ENCODE results near the gene RCC2. TPM values are rescaled to one million over a fixed set of nuclear protein-coding genes. Genes with fewer than 3 reads are reported as not detected.

RCC2 gene
- total RNA-seq, 1 experiment from 2014 or later = 473 TPM

GRCh38 chr1:17437580-17438317, 1.7 kb downstream of the RCC2 start:
- H3K4me3 Mint-ChIP-seq = peak overlapping the region; percentile 75 to 84
- no peak overlapping the region for H2BK120ac ChIP-seq (ENCODE audit: low read depth, low read length, poor library complexity, severe bottlenecking)
- H2BK5ac ChIP-seq (ENCODE audit: insufficient read length, low read length) = no peak overlapping the region
- peaks cover 12% of the 10 kb centered on the region for H3K27me3 Mint-ChIP-seq (ENCODE audit: low read depth)
- DNase-seq = no peak
- no peak overlapping the region for H3K56ac ChIP-seq (ENCODE audit: insufficient read length, low read depth, low read length)
- H3K9ac ChIP-seq (ENCODE audit: extremely low read depth, insufficient read length, low read length) = peak overlapping the region; percentile 94
- H3K23ac ChIP-seq (ENCODE audit: insufficient read length, low read depth, low read length) = no peak overlapping the region
- H3K4me1 Mint-ChIP-seq = peaks cover 60 to 63% of the 10 kb centered on the region in 2 experiments
- H3K27ac Mint-ChIP-seq = peak overlapping the region in 1 of 3 experiments; percentile 93; a peak in 1 of 7 replicates
- peaks cover 42 to 49% (median 43%) of the 10 kb centered on the region in 3 experiments; a peak in 6 of 7 replicates for H3K36me3 Mint-ChIP-seq (ENCODE audit: insufficient read depth in 1 of 3, low read depth in 3 of 3)
- peaks cover 33% of the 10 kb centered on the region for H3K79me2 ChIP-seq (ENCODE audit: insufficient read depth, low read length)
- peak overlapping the region; percentile 83 for H3K4me2 ChIP-seq (ENCODE audit: insufficient read depth, insufficient read length, low read length)
- no peak for TF ChIP-seq CTCF (conservative IDR thresholded peaks at IDR 0.05)
- peaks cover 3% of the 10 kb centered on the region; the same call in 1 of the 2 replicates for H3K27me3 ChIP-seq (ENCODE audit: insufficient read depth, low read length)
- H4K20me1 ChIP-seq (ENCODE audit: control insufficient read depth, insufficient read depth, insufficient read length) = no peaks in the 10 kb centered on the region
- H3K23me2 ChIP-seq (ENCODE audit: insufficient read length, low read depth, low read length, poor library complexity, severe bottlenecking) = peaks cover 23% of the 10 kb centered on the region
- H2BK15ac ChIP-seq (ENCODE audit: low read depth, low read length) = no peak overlapping the region
- no peak overlapping the region for H2BK20ac ChIP-seq (ENCODE audit: low read depth, low read length, poor library complexity, severe bottlenecking)
- H3K4me1 ChIP-seq (ENCODE audit: insufficient read depth, low read length) = peaks cover 28% of the 10 kb centered on the region; the same call in 1 of the 2 replicates
- H3K27ac ChIP-seq (ENCODE audit: insufficient read length, low read depth, low read length) = no peak overlapping the region
- no peak overlapping the region for H4K5ac ChIP-seq (ENCODE audit: insufficient read length, low read depth, low read length)
- no peak overlapping the region for H4K8ac ChIP-seq (replicated peaks; ENCODE audit: insufficient read length, low read depth, low read length)
- no peaks in the 10 kb centered on the region for H3K9me3 ChIP-seq (ENCODE audit: control insufficient read depth, low read depth, low read length)
- H3K4ac ChIP-seq (ENCODE audit: low read depth, low read length) = no peak overlapping the region
- H3K18ac ChIP-seq (ENCODE audit: insufficient read length, low read depth, low read length) = no peak overlapping the region
- H3K14ac ChIP-seq (ENCODE audit: insufficient read depth, low read length) = peak overlapping the region; percentile 97
- H4K91ac ChIP-seq (ENCODE audit: insufficient read length, low read depth, low read length) = no peak overlapping the region
- no peaks in the 10 kb centered on the region for H3K79me1 ChIP-seq (ENCODE audit: insufficient read depth, low read depth, low read length, poor library complexity, severe bottlenecking)
- no peak overlapping the region for H2AFZ ChIP-seq (ENCODE audit: low read length)
- no peak overlapping the region for H2AK5ac ChIP-seq (ENCODE audit: insufficient read length, low read length)
- H3K9me3 Mint-ChIP-seq = peaks cover 2 to 3% of the 10 kb centered on the region in 2 experiments; a peak in 3 of 5 replicates
- no peak overlapping the region for H3T11ph ChIP-seq (ENCODE audit: low read length)
- WGBS (ENCODE audit: extremely low coverage, insufficient read length, low lambda C conversion rate) = no CpG with 5 or more reads among the region's 115 CpGs
- no peak overlapping the region for H2BK12ac ChIP-seq (ENCODE audit: insufficient read length, low read depth, low read length)
